Activated CD4-positive, alpha-beta T cell treated with anti-CD3 and anti-CD28 coated beads for 36 hours (primary cell): Measurements from ENCODE around the gene PPP2R2B. TPM values are rescaled to one million over a fixed set of nuclear protein-coding genes. Genes with fewer than 3 reads are reported as not detected.
A peak's percentile ranks its signal among the peaks of the same experiment; 100 is the strongest.

ENCODE experiments used
- ATAC-seq: fragments of 200-7000 bp; cut with Tn5 transposase; one replicate; pipeline ENCODE4 v1.10.0; 2021; ENCODE audit warnings: mild to moderate bottlenecking, moderate library complexity
- CTCF ChIA-PET: fragments of 350-600 bp; sonication (Branson Sonifier 250); formaldehyde crosslinking; loops from one replicate; lab custom pipeline; 2021; ENCODE audit warnings: antibody characterized with exemption; lab: Charles Lee
- POLR2A ChIA-PET: fragments of 350-600 bp; sonication (Branson Sonifier 250); formaldehyde crosslinking; loops from one replicate; lab custom pipeline; 2021; ENCODE audit warnings: antibody characterized with exemption, inconsistent platforms; lab: Charles Lee
- DNase-seq: peaks from one replicate; pipeline ENCODE4 v3.0.0-alpha.2; 2020
- H3K27ac Mint-ChIP-seq: one replicate; pipeline ENCODE4 v1.8.0; 2021; ENCODE audit warnings: mixed read lengths
- H3K27me3 Mint-ChIP-seq: one replicate; pipeline ENCODE4 v1.8.0; 2021; ENCODE audit warnings: mixed read lengths
- H3K36me3 Mint-ChIP-seq: one replicate; pipeline ENCODE4 v1.8.0; 2021; ENCODE audit warnings: low read depth, mixed read lengths
- H3K4me1 Mint-ChIP-seq: one replicate; pipeline ENCODE4 v1.8.0; 2021; ENCODE audit warnings: mixed read lengths
- H3K4me3 Mint-ChIP-seq: one replicate; pipeline ENCODE4 v1.8.0; 2021; ENCODE audit warnings: mild to moderate bottlenecking, moderate library complexity, mixed read lengths
- H3K9me3 Mint-ChIP-seq: one replicate; pipeline ENCODE4 v1.8.0; 2021; ENCODE audit warnings: low read depth, mixed read lengths
- intact Hi-C, 2 experiments: fragments of 100-400 bp; cut with DNase I in 1 of 2; cut with micrococcal nuclease in 1 of 2; formaldehyde crosslinking; loops; one replicate each; pipeline versions ENCODE4 v1.14.2 to v1.15.1; 2022 to 2024; cut with DNase I, micrococcal nuclease
- total RNA-seq, 2 experiments: library from RNA; stranded (reverse); gene quantifications; one replicate each; pipeline ENCODE4 v1.2.3, GENCODE V29; 2021

The PPP2R2B gene
- total RNA-seq, 2 experiments from 2014 or later: 0.40 to 0.85 TPM

GRCh38 chr5:146796144-146796543, 82.4 kb downstream of the PPP2R2B start:
- ChIA-PET CTCF (interaction anchor here (1.0 kb wide), 1 partner anchor 128 kb away, joined by 3 read pairs; no protein-coding TSS in a partner anchor), POLR2A (no interaction called here)
- Mint-ChIP-seq H3K27me3 (no peaks in the 10 kb centered on the region), H3K4me1 (peaks cover 8% of the 10 kb centered on the region), H3K4me3 (no peak overlapping the region), H3K9me3 (no peaks in the 10 kb centered on the region), H3K36me3 (no peaks in the 10 kb centered on the region), H3K27ac (no peak overlapping the region)
- DNase-seq (no peak), ATAC-seq (no peak)
- intact Hi-C loops: no loop called here

GRCh38 chr5:146794326-146795029, 84.1 kb downstream of the PPP2R2B start:
- H3K4me3 Mint-ChIP-seq: no peak overlapping the region
- H3K9me3 Mint-ChIP-seq: no peaks in the 10 kb centered on the region
- H3K4me1 Mint-ChIP-seq: peaks cover 8% of the 10 kb centered on the region
- no peaks in the 10 kb centered on the region for H3K36me3 Mint-ChIP-seq
- DNase-seq: no peak
- ATAC-seq: peak; percentile 51
- H3K27me3 Mint-ChIP-seq: no peaks in the 10 kb centered on the region
- intact Hi-C loops: no loop called here
- ChIA-PET POLR2A (no interaction called here), CTCF (interaction anchor here (0.9 kb wide), 1 partner anchor 9 kb away, joined by 3 read pairs; no protein-coding TSS in a partner anchor)
- no peak overlapping the region for H3K27ac Mint-ChIP-seq

GRCh38 chr5:146793709-146794108, 84.8 kb downstream of the PPP2R2B start:
- Mint-ChIP-seq H3K36me3 (no peaks in the 10 kb centered on the region), H3K27me3 (no peaks in the 10 kb centered on the region), H3K27ac (no peak overlapping the region), H3K9me3 (no peaks in the 10 kb centered on the region), H3K4me3 (no peak overlapping the region), H3K4me1 (peaks cover 8% of the 10 kb centered on the region)
- intact Hi-C loops: no loop called here
- DNase-seq (no peak), ATAC-seq (no peak)
- ChIA-PET POLR2A (no interaction called here), CTCF (interaction anchor here (0.9 kb wide), 1 partner anchor 9 kb away, joined by 3 read pairs; no protein-coding TSS in a partner anchor)

GRCh38 chr5:146791471-146791870, 87.1 kb downstream of the PPP2R2B start:
- Mint-ChIP-seq H3K4me3 (no peak overlapping the region), H3K27me3 (no peaks in the 10 kb centered on the region), H3K4me1 (peaks cover 9% of the 10 kb centered on the region), H3K27ac (no peak overlapping the region), H3K9me3 (no peaks in the 10 kb centered on the region), H3K36me3 (no peaks in the 10 kb centered on the region)
- ChIA-PET POLR2A (no interaction called here), CTCF (interaction anchor here (0.9 kb wide), 1 partner anchor 58 kb away, joined by 4 read pairs; no protein-coding TSS in a partner anchor)
- ATAC-seq (no peak), DNase-seq (no peak)
- intact Hi-C loops: no loop called here

GRCh38 chr5:146789712-146790653, 88.6 kb downstream of the PPP2R2B start:
- Mint-ChIP-seq H3K9me3 (no peaks in the 10 kb centered on the region), H3K4me1 (peaks cover 10% of the 10 kb centered on the region), H3K36me3 (no peaks in the 10 kb centered on the region), H3K27ac (no peak overlapping the region), H3K27me3 (no peaks in the 10 kb centered on the region), H3K4me3 (no peak overlapping the region)
- CTCF ChIA-PET: no interaction called here
- DNase-seq (no peak), ATAC-seq (no peak)
- intact Hi-C loops: no loop called here
- POLR2A ChIA-PET: no interaction called here

- CTCF ChIA-PET: interaction anchor here (1.4 kb wide), 1 partner anchor 9 kb away, joined by 3 read pairs; no protein-coding TSS in a partner anchor
- Mint-ChIP-seq H3K27me3 (no peaks in the 10 kb centered on the region), H3K4me3 (no peak overlapping the region), H3K27ac (no peak overlapping the region), H3K36me3 (no peaks in the 10 kb centered on the region), H3K9me3 (no peaks in the 10 kb centered on the region), H3K4me1 (peaks cover 2% of the 10 kb centered on the region)
- DNase-seq (no peak), ATAC-seq (no peak)
- intact Hi-C loops: no loop called here
- POLR2A ChIA-PET: no interaction called here
Measured at GRCh38 chr5:146788898-146789297, 89.7 kb downstream of the PPP2R2B start.

- ChIA-PET POLR2A (no interaction called here), CTCF (interaction anchor here (0.5 to 1.1 kb wide), 2 partner anchors 9 to 91 kb away, joined by 3 read pairs; no protein-coding TSS in a partner anchor)
- intact Hi-C loops: no loop called here
Measured at GRCh38 chr5:146785065-146785464, 93.5 kb downstream of the PPP2R2B start.

GRCh38 chr5:146781157-146781556, 97.4 kb downstream of the PPP2R2B start:
- intact Hi-C loops: no loop called here

More at GRCh38 chr5:146785065-146785464, 93.5 kb downstream of the PPP2R2B start:
- DNase-seq (no peak), ATAC-seq (no peak)
- Mint-ChIP-seq H3K27ac (no peak overlapping the region), H3K4me3 (no peak overlapping the region), H3K36me3 (no peaks in the 10 kb centered on the region), H3K4me1 (peaks cover 2% of the 10 kb centered on the region), H3K27me3 (no peaks in the 10 kb centered on the region), H3K9me3 (no peaks in the 10 kb centered on the region)

GRCh38 chr5:146779211-146779869, 99.2 kb downstream of the PPP2R2B start:
- Mint-ChIP-seq H3K36me3 (no peaks in the 10 kb centered on the region), H3K27ac (no peak overlapping the region), H3K9me3 (peaks cover 2% of the 10 kb centered on the region), H3K27me3 (no peaks in the 10 kb centered on the region), H3K4me1 (no peaks in the 10 kb centered on the region), H3K4me3 (no peak overlapping the region)
- DNase-seq (no peak), ATAC-seq (no peak)
- ChIA-PET POLR2A (no interaction called here), CTCF (interaction anchor here (1.7 kb wide), 1 partner anchor 9 kb away, joined by 3 read pairs; no protein-coding TSS in a partner anchor)
- intact Hi-C loops: no loop called here

More at GRCh38 chr5:146781157-146781556, 97.4 kb downstream of the PPP2R2B start:
- ATAC-seq (no peak), DNase-seq (no peak)
- ChIA-PET CTCF (interaction anchor here (0.7 kb wide), 1 partner anchor 130 kb away, joined by 3 read pairs; no protein-coding TSS in a partner anchor), POLR2A (no interaction called here)
- Mint-ChIP-seq H3K27me3 (no peaks in the 10 kb centered on the region), H3K27ac (no peak overlapping the region), H3K36me3 (no peaks in the 10 kb centered on the region), H3K9me3 (no peaks in the 10 kb centered on the region), H3K4me1 (no peaks in the 10 kb centered on the region), H3K4me3 (no peak overlapping the region)

- H3K27me3 Mint-ChIP-seq: no peaks in the 10 kb centered on the region
- ATAC-seq: no peak
- no peak overlapping the region for H3K27ac Mint-ChIP-seq
- POLR2A ChIA-PET: no interaction called here
- no peaks in the 10 kb centered on the region for H3K4me1 Mint-ChIP-seq
- peaks cover 2% of the 10 kb centered on the region for H3K9me3 Mint-ChIP-seq
- no peak for DNase-seq
- H3K4me3 Mint-ChIP-seq: no peak overlapping the region
- intact Hi-C loops: no loop called here
- CTCF ChIA-PET: interaction anchor here (1.7 kb wide), 1 partner anchor 10 kb away, joined by 3 read pairs; no protein-coding TSS in a partner anchor
- H3K36me3 Mint-ChIP-seq: no peaks in the 10 kb centered on the region
Measured at GRCh38 chr5:146778795-146779194, 99.8 kb downstream of the PPP2R2B start.

GRCh38 chr5:146778261-146778660, 100.3 kb downstream of the PPP2R2B start:
- intact Hi-C loops: no loop called here
- CTCF ChIA-PET: no interaction called here
- Mint-ChIP-seq H3K27me3 (no peaks in the 10 kb centered on the region), H3K36me3 (no peaks in the 10 kb centered on the region), H3K27ac (no peak overlapping the region), H3K4me1 (no peaks in the 10 kb centered on the region), H3K9me3 (peaks cover 2% of the 10 kb centered on the region), H3K4me3 (no peak overlapping the region)
- DNase-seq: no peak
- POLR2A ChIA-PET: no interaction called here
- no peak for ATAC-seq
